ENCODE results near the gene CARMIL1.

- TF ChIP-seq POLR2AphosphoS5 (IDR thresholded peaks at IDR 0.05) (no peak), CTCF (IDR thresholded peaks at IDR 0.05) (no peak), EP300 (IDR thresholded peaks at IDR 0.05) (no peak), POLR2A (IDR thresholded peaks at IDR 0.05) (no peak)
Measured at GRCh38 chr6:25395731-25396130, 116.6 kb downstream of the CARMIL1 start.

Data from suprapubic skin (tissue), 4 donors.